Natural killer cell (primary cell): ENCODE data around the gene MTMR10. TPM values are rescaled to one million over a fixed set of nuclear protein-coding genes. Genes with fewer than 3 reads are reported as not detected.

Experiments used
- ATAC-seq, 3 donors: fragments of 150-1000 bp in 2 of 3; fragments of 200-7000 bp in 1 of 3; cut with Tn5 transposase; 1 replicate in 1 of 3; 2 replicates in 2 of 3; pipeline ENCODE4 v1.10.0; 2021; ENCODE audit warnings: mild to moderate bottlenecking in 2 of 3, moderate library complexity in 2 of 3
- DNase-seq, 2 donors: peaks; one replicate each; pipeline versions ENCODE4 v3.0.0 to v3.0.0-alpha.2; 2013 to 2021; ENCODE audit warnings: mixed read lengths in 1 of 2
- H3K27ac ChIP-seq: one replicate; pipeline ENCODE4 v1.5.1; 2013; ENCODE audit warnings: mild to moderate bottlenecking, low read length
- H3K27me3 ChIP-seq: one replicate; pipeline ENCODE4 v1.6.1; 2013; ENCODE audit warnings: low read length; ENCODE audit not compliant: control insufficient read depth, insufficient read depth
- H3K36me3 ChIP-seq: one replicate; pipeline ENCODE4 v1.6.1; 2013; ENCODE audit warnings: low read length; ENCODE audit not compliant: control insufficient read depth, insufficient read depth
- H3K4me1 ChIP-seq: one replicate; pipeline ENCODE4 v1.6.1; 2013; ENCODE audit warnings: low read length; ENCODE audit not compliant: control insufficient read depth, insufficient read depth
- H3K4me3 ChIP-seq: one replicate; pipeline ENCODE4 v1.5.1; 2013; ENCODE audit warnings: low read length
- H3K9me3 ChIP-seq: one replicate; pipeline ENCODE4 v1.6.1; 2013; ENCODE audit warnings: low read length; ENCODE audit not compliant: control insufficient read depth, insufficient read depth
- H3K27ac Mint-ChIP-seq, 2 donors: one replicate each; pipeline ENCODE4 v1.8.0; 2022; ENCODE audit warnings: mild to moderate bottlenecking in 2 of 2, mixed read lengths in 2 of 2, moderate library complexity in 1 of 2
- H3K27me3 Mint-ChIP-seq, 2 donors: one replicate each; pipeline ENCODE4 v1.8.0; 2022; ENCODE audit warnings: low read depth in 2 of 2, mixed read lengths in 2 of 2
- H3K36me3 Mint-ChIP-seq: one replicate; pipeline ENCODE4 v1.8.0; 2022; ENCODE audit warnings: mixed read lengths
- H3K4me1 Mint-ChIP-seq, 2 donors: one replicate each; pipeline ENCODE4 v1.8.0; 2022; ENCODE audit warnings: mixed read lengths in 2 of 2
- H3K4me3 Mint-ChIP-seq: one replicate; pipeline ENCODE4 v1.8.0; 2022; ENCODE audit warnings: mild to moderate bottlenecking, moderate library complexity, mixed read lengths
- H3K9me3 Mint-ChIP-seq, 2 donors: one replicate each; pipeline ENCODE4 v1.8.0; 2022; ENCODE audit warnings: mixed read lengths in 2 of 2
- WGBS: methylation state at CpG from one replicate; pipeline ENCODE4 v1.1.7; 2013; ENCODE audit warnings: missing lambda C conversion rate; ENCODE audit not compliant: insufficient coverage; 5-methylcytosine and 5-hydroxymethylcytosine counted together
- intact Hi-C: fragments of 100-400 bp; cut with micrococcal nuclease; formaldehyde crosslinking; loops from one replicate; pipeline ENCODE4 v1.14.2; 2022
- total RNA-seq, 4 donors: library from RNA; stranded (reverse); fragments of 120-200 nt in 1 of 4; gene quantifications; one replicate each; pipeline versions ENCODE4 v1.2.3 to v1.2.4, GENCODE V29; 2013 to 2022
- TF ChIP-seq, protein P1 (sequence below): fragments of 200-600 bp; IDR thresholded peaks from one replicate; pipeline ENCODE4 v1.8.0; 2022; ENCODE audit warnings: antibody characterized with exemption

Gene MTMR10
- total RNA-seq, 3 donors from 2014 or later (not counting 1 experiment from before 2014, with no cell fraction given) = 46.3 to 64.5 (median 54.2) TPM

DNA sequence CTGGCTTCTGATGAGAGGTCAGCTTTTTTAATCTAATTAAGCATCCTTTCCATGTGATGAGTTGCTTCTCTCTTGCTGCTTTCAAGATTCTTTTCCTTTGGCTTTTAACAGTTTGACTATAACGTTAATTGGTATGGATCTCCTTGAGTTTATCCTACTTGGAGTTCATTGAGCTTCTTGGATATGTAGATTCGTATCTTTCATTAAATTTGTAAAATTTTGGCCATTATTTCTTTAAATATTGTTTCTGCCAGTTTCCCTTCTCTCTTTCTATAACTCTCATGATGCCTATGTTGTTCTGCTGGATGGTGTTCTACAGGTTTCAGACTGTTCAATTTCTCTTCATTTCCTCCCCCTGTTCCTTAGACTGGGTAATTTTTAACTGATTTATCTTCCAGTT, 21.0 kb upstream of the MTMR10 start:
- WGBS = no CpG with 5 or more reads among the region's 2 CpGs
- Histone ChIP-seq H3K27me3 (no peaks in the 10 kb centered on the region), H3K9me3 (peaks cover 3% of the 10 kb centered on the region), H3K4me3 (no peak overlapping the region), H3K4me1 (peaks cover 12% of the 10 kb centered on the region), H3K27ac (no peak overlapping the region), H3K36me3 (no peaks in the 10 kb centered on the region)
- TF ChIP-seq, protein P1, sequence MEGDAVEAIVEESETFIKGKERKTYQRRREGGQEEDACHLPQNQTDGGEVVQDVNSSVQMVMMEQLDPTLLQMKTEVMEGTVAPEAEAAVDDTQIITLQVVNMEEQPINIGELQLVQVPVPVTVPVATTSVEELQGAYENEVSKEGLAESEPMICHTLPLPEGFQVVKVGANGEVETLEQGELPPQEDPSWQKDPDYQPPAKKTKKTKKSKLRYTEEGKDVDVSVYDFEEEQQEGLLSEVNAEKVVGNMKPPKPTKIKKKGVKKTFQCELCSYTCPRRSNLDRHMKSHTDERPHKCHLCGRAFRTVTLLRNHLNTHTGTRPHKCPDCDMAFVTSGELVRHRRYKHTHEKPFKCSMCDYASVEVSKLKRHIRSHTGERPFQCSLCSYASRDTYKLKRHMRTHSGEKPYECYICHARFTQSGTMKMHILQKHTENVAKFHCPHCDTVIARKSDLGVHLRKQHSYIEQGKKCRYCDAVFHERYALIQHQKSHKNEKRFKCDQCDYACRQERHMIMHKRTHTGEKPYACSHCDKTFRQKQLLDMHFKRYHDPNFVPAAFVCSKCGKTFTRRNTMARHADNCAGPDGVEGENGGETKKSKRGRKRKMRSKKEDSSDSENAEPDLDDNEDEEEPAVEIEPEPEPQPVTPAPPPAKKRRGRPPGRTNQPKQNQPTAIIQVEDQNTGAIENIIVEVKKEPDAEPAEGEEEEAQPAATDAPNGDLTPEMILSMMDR = no peak
- no peak overlapping the region for H3K4me3 Mint-ChIP-seq
- no peaks in the 10 kb centered on the region for H3K27me3 Mint-ChIP-seq
- H3K27ac Mint-ChIP-seq = no peak overlapping the region
- intact Hi-C loops = no loop called here
- ATAC-seq (no peak), DNase-seq (no peak)
- peaks cover 30% of the 10 kb centered on the region in 2 donors for H3K4me1 Mint-ChIP-seq
- H3K9me3 Mint-ChIP-seq = peaks cover 0 to 6% of the 10 kb centered on the region in 2 donors
- peaks cover 9% of the 10 kb centered on the region for H3K36me3 Mint-ChIP-seq

DNA sequence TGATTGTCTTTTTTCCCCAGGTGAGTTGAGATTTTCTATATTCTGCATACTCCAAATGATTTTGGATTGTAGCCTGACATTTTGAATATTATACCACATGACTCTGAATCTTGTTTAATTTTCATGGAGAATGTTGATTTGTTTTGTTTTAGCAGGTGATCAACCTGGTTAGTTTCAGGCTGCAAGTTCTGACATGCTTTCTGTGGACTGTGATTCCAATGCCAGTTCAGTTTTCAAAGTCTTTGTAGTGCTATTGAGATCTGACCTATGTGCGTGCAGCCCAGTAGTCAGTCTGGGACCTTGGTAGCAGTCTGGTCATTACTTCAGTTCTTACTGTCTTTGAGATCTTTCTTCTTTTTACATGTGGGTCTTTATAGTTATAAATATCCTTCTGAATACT, 18.6 kb upstream of the MTMR10 start:
- peaks cover 3% of the 10 kb centered on the region for H3K9me3 ChIP-seq
- Mint-ChIP-seq H3K27me3 (no peaks in the 10 kb centered on the region), H3K27ac (no peak overlapping the region), H3K36me3 (peaks cover 9% of the 10 kb centered on the region), H3K4me3 (no peak overlapping the region), H3K4me1 (peaks cover 38 to 42% of the 10 kb centered on the region in 2 donors), H3K9me3 (peaks cover 0 to 6% of the 10 kb centered on the region in 2 donors)
- TF ChIP-seq, protein P1 = no peak
- intact Hi-C loops = no loop called here
- DNase-seq = no peak
- 100% methylated on average over 1 of the region's 1 CpG for WGBS
- no peak for ATAC-seq
- H3K27me3 ChIP-seq = no peaks in the 10 kb centered on the region
- H3K27ac ChIP-seq = no peak overlapping the region
- no peaks in the 10 kb centered on the region for H3K36me3 ChIP-seq
- H3K4me3 ChIP-seq = no peak overlapping the region
- peaks cover 15% of the 10 kb centered on the region for H3K4me1 ChIP-seq

DNA sequence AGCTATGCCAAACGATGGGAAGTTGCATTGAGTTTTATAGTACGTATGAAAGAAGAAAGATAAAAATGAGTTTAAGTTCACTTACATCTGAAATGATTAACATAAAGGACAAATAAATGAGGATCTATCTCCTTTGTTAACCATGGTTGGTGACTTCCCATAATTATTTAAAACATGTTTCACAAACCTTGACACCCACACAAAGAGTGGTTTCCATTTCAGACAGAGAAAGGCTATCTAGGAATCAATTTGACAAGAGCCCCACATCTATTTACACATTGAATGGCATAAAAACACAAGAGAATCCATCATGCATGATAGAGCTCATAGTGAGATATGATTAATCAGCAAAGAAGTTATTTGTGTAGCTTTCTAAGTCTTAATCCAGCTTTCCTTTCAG, 14.2 kb upstream of the MTMR10 start:
- WGBS = 56% methylated on average over 1 of the region's 2 CpGs
- H3K9me3 ChIP-seq = no peaks in the 10 kb centered on the region

More for the DNA sequence above, 14.2 kb upstream of the MTMR10 start:
- Mint-ChIP-seq H3K27ac (peak overlapping the region; percentile 13 to 28), H3K27me3 (no peaks in the 10 kb centered on the region), H3K36me3 (no peaks in the 10 kb centered on the region), H3K4me3 (peak overlapping the region; percentile 63), H3K4me1 (peaks cover 39 to 59% of the 10 kb centered on the region in 2 donors), H3K9me3 (no peaks in the 10 kb centered on the region)
- H3K27ac ChIP-seq = no peak overlapping the region
- DNase-seq (no peak), ATAC-seq (no peak)
- H3K4me3 ChIP-seq = no peak overlapping the region
- H3K36me3 ChIP-seq = no peaks in the 10 kb centered on the region
- no peaks in the 10 kb centered on the region for H3K27me3 ChIP-seq
- TF ChIP-seq, protein P1 = no peak
- peaks cover 18% of the 10 kb centered on the region for H3K4me1 ChIP-seq
- intact Hi-C loops = no loop called here
